ES-I3 (cell line): ENCODE measurements around the gene SEC14L6.
"Not testable (repeated sequence)": the region's sequence is repeated elsewhere in the genome, so short reads cannot be mapped to it uniquely, and the experiment has no call there.

ENCODE experiments used
- H3K36me3 ChIP-seq: 2 replicates; pipeline ENCODE4 v1.6.1; 2013; ENCODE audit warnings: mild to moderate bottlenecking, low read length, control low read depth, moderate library complexity; ENCODE audit not compliant: insufficient read depth
- H3K4me1 ChIP-seq: 2 replicates; pipeline ENCODE4 v1.6.1; 2013; ENCODE audit warnings: mild to moderate bottlenecking, control low read depth, low read length; ENCODE audit not compliant: insufficient read depth
- H3K9ac ChIP-seq: 2 replicates; pipeline ENCODE4 v1.6.1; 2013; ENCODE audit warnings: low read depth, mild to moderate bottlenecking, low read length, moderate library complexity
- H3K9me3 ChIP-seq: 2 replicates; pipeline ENCODE4 v1.6.1; 2013; ENCODE audit warnings: mild to moderate bottlenecking, low read length, moderate library complexity; ENCODE audit not compliant: control insufficient read depth, insufficient read depth

The SEC14L6 gene

GRCh38 chr22:30574095-30574981 lies 27.8 kb upstream of the SEC14L6 start, which contains the start of gene GAL3ST1:
Gene GAL3ST1 (minus strand): TSS chr22:30574665. CDS start chr22:30557392, 17,273 bp downstream.
- Histone ChIP-seq H3K9ac (peak within 1 kb of the TSS; percentile 78), H3K36me3 (peaks cover 7% of the 10 kb centered on the region; the same call in 1 of the 2 replicates), H3K4me1 (no peaks in the 10 kb centered on the region; the same call in 1 of the 2 replicates), H3K9me3 (no peaks in the 10 kb centered on the region)

- Histone ChIP-seq H3K9ac (peak overlapping the region; percentile 78; the same call in 1 of the 2 replicates), H3K4me1 (no peaks in the 10 kb centered on the region; the same call in 1 of the 2 replicates), H3K9me3 (no peaks in the 10 kb centered on the region), H3K36me3 (peaks cover 7% of the 10 kb centered on the region; the same call in 1 of the 2 replicates)
Observed at GRCh38 chr22:30573594-30574094, 27.1 kb upstream of the SEC14L6 start.

DNA sequence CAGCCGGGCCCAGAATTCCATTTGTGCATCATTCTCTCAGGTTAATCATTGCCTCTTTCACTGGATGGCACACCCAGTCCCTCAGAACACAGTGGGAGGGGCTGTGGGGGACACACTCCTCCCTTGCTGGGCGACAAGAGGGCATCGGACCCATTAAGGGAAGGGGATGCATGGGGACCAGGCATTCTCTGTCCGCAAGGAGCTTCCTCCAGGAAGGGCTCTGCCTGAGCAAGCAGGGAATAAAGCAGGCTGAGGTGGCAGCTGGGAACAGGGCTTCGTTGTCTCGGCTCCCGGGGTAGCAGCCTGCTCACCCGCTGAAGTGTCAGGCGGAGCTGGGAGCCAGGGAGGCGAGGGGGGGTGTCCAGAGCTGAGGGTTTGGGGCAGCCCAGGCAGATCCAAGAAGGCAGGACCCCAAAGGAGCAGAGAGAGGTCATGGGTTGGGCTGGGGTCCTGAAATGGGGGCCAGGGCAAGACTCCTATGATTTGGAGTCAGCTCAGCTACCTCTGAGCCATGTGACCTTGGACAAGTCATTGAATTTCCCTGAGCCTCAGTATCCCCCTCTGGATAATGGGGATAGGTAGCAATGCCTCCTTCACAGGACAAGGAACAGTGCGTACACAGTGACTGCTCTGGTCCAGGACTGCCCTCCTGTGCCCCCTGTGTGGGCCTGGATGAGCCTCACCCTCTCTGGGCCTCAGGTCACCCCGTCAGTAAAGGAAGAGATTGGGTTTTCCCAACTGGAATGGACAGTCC lies 26.5 kb upstream of the SEC14L6 start:
- no peaks in the 10 kb centered on the region for H3K9me3 ChIP-seq
- H3K36me3 ChIP-seq: peaks cover 7% of the 10 kb centered on the region; the same call in 1 of the 2 replicates
- H3K4me1 ChIP-seq: no peaks in the 10 kb centered on the region; the same call in 1 of the 2 replicates
- H3K9ac ChIP-seq: no peak overlapping the region

DNA sequence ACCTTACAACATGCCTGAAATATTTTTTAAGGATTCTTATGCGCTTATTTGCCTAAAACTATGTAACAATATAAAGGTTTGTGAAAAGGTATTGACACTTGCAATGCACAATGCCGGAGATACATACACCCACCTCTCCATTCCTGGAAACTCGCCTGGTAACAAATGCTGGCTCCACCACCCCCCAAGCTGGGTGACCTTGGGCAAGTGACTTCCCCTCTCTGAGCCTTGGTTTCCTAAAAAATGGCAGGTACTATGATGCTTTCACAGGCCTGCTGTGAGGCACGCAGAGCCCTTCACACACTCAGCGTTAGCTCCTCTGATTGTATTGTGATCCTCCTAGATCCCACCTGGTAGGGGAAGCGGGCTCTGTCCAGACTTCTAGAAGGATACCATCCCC lies 25.7 kb upstream of the SEC14L6 start:
- Histone ChIP-seq H3K9ac (no peak overlapping the region), H3K4me1 (no peaks in the 10 kb centered on the region; the same call in 1 of the 2 replicates), H3K9me3 (no peaks in the 10 kb centered on the region), H3K36me3 (peaks cover 3% of the 10 kb centered on the region; the same call in 1 of the 2 replicates)

GRCh38 chr22:30569674-30570202 lies 23.2 kb upstream of the SEC14L6 start:
- no peak overlapping the region for H3K9ac ChIP-seq
- H3K4me1 ChIP-seq: peaks cover 2% of the 10 kb centered on the region; the same call in 1 of the 2 replicates
- no peaks in the 10 kb centered on the region for H3K9me3 ChIP-seq
- H3K36me3 ChIP-seq: no peaks in the 10 kb centered on the region

DNA sequence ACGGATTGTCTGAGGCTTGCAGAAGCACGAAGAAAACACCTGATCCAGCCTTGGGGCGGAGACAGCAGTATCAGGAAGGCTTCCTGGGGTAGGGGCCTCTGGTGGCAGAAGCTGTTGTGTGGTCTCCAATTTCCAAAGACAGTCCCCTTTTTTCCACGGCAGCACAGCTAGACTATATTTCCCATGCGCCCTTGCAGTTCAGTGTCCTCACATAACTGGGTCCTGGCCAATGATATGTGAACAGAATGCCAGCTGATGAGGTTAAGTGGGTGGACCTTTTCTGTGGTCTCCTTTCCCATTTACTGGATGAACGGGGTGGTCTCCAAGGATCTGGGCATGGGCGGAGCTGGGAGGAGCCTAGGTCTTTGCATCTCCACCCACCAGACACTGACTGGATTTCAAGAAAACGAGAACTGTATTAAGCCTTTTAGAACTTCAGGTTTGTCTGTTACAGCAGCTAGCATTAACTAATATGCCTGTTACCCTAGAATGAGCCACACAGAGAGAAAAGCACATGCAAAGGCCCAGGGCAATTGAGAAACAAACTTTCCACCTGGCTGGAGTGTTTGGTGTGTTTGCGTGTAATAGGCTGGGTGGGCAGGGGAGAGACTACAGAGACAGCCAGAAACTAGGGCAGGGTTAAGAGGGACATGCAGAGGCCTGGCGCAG lies 21.7 kb upstream of the SEC14L6 start:
- peaks cover 9% of the 10 kb centered on the region for H3K4me1 ChIP-seq
- no peaks in the 10 kb centered on the region for H3K36me3 ChIP-seq
- H3K9me3 ChIP-seq: no peaks in the 10 kb centered on the region
- H3K9ac ChIP-seq: no peak overlapping the region

DNA sequence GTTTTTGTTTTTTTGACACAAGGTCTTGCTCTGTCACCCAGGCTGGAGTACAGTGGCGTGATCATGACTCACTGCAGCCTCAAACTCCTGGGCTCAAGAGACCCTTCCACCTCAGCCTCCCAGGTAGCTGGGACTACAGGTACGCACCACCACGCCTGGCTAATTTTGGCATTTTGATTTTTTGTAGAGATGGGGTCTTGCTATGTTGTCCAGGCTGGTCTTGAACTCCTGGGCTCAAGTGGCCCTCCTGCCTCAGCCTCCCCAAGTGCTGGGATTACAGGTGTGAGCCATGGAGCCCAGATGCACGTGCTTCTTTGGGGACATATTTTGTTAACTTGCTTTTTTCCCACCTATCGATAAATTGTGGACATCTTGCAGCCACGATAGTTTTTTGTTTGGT lies 20.7 kb upstream of the SEC14L6 start:
- not testable (repeated sequence) for H3K9ac ChIP-seq, H3K4me1 ChIP-seq, H3K36me3 ChIP-seq, H3K9me3 ChIP-seq

GRCh38 chr22:30566125-30566524 lies 19.6 kb upstream of the SEC14L6 start:
- Histone ChIP-seq H3K36me3 (no peaks in the 10 kb centered on the region), H3K9me3 (no peaks in the 10 kb centered on the region), H3K4me1 (peaks cover 19% of the 10 kb centered on the region), H3K9ac (no peak overlapping the region)

DNA sequence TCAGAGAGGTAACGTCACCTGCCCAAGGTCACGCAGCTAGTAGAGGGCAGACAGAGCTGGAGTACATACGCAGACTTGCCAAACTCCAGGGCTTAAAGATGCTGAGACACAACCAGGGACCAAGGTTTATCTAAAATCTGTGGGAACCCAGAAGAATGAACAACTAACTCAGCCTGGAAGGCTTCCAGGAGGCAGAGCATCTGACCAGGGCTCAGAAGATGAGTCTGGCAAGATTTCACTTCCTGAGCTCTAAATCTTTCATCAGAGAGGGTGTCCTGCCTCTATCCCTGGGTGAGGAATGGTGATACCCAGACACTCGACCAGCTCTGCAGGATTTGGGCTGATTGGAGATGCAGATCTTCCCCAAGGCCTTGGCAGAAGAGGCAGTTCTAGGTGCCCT lies 18.8 kb upstream of the SEC14L6 start:
- Histone ChIP-seq H3K4me1 (peaks cover 20% of the 10 kb centered on the region), H3K9me3 (no peaks in the 10 kb centered on the region), H3K9ac (no peak overlapping the region), H3K36me3 (no peaks in the 10 kb centered on the region)

DNA sequence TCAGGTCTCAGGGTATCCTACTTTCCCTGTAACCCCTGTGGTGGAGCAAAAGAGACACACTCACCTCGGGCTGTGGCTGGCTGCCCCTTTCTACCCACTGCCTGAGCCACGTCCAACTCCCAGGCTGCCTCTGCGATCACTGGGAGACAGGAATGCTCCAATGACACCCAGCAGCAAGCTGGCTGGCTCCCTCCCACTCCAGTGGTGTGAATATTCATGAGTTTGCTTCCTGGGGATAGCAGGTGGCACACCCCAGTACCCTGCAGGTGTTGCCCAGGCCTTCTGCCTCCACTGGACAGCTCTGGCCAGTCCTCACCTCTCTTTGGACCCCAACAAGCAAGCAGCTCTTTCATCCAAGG lies 18.2 kb upstream of the SEC14L6 start:
- peaks cover 25% of the 10 kb centered on the region for H3K4me1 ChIP-seq
- H3K9ac ChIP-seq: no peak overlapping the region
- H3K9me3 ChIP-seq: no peaks in the 10 kb centered on the region
- H3K36me3 ChIP-seq: no peaks in the 10 kb centered on the region

DNA sequence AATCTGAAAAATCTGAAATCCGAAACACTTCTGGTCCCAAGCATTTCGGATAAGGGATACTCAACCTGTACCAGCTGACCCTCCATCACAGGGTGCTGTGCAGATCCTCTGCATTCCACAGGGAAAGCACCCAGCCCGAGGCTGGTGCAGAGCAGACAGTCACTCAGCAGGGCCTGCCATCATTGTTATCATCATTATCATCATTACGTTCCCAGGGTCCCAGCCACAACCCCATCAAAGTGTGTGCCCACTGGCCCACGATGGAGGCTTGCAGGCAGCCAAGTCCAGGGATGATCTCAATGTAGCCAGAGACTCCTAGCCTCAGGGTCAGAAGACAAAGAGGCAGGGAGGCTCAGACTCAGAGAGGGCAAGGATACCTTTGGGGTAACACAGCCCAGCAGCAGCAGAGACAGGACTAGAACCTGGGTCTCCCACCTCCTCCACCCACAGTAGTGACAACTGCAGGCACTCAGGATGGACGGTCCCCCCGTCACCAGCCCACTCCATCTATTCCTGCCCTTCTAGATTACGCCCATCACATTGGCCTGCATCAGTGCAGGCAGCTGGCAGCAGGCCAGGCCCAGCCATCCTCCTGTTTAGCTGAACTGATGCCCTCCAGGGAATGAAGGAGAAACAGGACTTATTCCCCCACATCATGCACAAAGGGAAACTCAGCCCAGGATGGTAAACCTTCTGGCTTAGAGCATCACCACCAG lies 17.7 kb upstream of the SEC14L6 start:
- peaks cover 27% of the 10 kb centered on the region for H3K4me1 ChIP-seq
- no peaks in the 10 kb centered on the region for H3K36me3 ChIP-seq
- H3K9ac ChIP-seq: no peak overlapping the region
- H3K9me3 ChIP-seq: no peaks in the 10 kb centered on the region

DNA sequence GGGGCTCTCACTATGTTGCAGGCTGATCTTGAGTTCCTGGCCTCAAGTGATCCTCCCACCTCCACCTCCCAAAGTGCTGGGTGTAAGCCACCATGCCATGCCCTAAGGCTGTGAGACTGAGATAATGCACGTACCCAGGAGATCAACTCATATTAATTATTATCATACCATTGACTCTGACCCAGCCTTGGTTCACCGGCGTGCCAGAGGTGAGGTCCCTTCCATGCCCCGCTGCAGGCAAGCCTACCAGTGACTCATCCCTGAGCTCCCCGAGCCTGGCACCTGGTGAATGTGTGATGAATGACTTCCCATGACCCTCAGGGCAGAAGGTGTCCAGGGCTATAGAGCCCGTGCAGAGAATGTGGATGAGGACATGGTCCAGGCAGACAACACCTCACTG lies 15.8 kb upstream of the SEC14L6 start:
- H3K9ac ChIP-seq: no peak overlapping the region
- no peaks in the 10 kb centered on the region for H3K9me3 ChIP-seq
- H3K4me1 ChIP-seq: peaks cover 27% of the 10 kb centered on the region
- H3K36me3 ChIP-seq: no peaks in the 10 kb centered on the region

GRCh38 chr22:30561402-30562189 lies 15.1 kb upstream of the SEC14L6 start:
- Histone ChIP-seq H3K9ac (no peak overlapping the region), H3K9me3 (no peaks in the 10 kb centered on the region), H3K36me3 (no peaks in the 10 kb centered on the region), H3K4me1 (peaks cover 27% of the 10 kb centered on the region)
